GM21825 (cell line): ENCODE measurements around the gene IDS.
"Not testable (repeated sequence)": the region's sequence is repeated elsewhere in the genome, so short reads cannot be mapped to it uniquely, and the experiment has no call there.

Experiments
- ATAC-seq: cut with Tn5 transposase; IDR thresholded peaks from one replicate; pipeline ENCODE4 v1.9.1; 2021; ENCODE audit warnings: mild to moderate bottlenecking, moderate library complexity; ENCODE audit not compliant: unreplicated experiment

IDS gene

GRCh38 chrX:149502923-149503322, 2.2 kb downstream of the IDS start:
- not testable (repeated sequence) for ATAC-seq

- no peak for ATAC-seq
These were observed 5.3 kb downstream of the IDS start for GRCh38 chrX:149499766-149500165.

GRCh38 chrX:149498767-149499166, 6.3 kb downstream of the IDS start:
- ATAC-seq, result no peak

DNA sequence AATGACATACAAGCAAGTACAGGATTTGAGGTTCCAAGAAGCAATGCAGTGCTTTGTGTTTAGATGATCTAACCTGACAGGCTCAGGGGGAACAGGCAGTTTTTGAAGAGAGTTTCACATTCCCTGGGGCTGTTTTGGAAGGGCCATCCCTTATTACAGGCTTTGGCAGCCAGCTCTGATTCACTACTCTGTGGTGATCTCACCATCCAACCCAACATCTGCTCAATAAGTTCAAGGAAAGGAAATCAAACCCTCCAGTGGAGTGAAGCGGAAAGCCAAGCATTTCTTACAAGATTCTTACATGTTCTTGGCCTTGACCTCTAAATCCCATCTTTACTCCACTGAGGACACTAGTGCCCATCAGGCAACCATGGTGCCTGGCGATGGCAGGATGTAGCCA, 7.5 kb downstream of the IDS start:
- no peak for ATAC-seq

GRCh38 chrX:149497054-149497453, 8.1 kb downstream of the IDS start:
- ATAC-seq, result no peak

DNA sequence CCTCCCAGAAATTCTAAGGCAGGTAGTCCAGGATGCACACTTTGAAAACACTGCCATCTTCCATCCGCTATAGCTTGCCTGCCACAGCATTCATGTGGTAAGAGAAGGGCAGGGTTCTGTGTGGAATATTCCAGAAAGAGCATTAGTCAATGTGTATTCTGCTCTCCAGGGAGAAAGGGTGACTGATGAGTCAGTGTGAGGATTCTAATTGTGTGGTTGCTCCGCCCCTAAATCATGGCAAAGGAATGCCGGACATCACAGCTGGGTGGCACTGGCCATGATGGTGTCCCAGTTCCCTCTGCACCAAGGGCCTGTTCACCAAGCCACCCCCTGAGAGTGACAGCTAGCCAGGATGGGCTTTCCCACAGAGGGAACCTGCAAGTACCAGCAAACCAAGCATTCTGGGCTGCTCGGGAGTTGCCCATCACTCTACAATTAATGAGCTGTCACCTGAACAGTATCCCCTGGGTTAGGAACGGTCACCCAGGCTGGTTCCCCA, 9.5 kb downstream of the IDS start:
- ATAC-seq, result no peak

DNA sequence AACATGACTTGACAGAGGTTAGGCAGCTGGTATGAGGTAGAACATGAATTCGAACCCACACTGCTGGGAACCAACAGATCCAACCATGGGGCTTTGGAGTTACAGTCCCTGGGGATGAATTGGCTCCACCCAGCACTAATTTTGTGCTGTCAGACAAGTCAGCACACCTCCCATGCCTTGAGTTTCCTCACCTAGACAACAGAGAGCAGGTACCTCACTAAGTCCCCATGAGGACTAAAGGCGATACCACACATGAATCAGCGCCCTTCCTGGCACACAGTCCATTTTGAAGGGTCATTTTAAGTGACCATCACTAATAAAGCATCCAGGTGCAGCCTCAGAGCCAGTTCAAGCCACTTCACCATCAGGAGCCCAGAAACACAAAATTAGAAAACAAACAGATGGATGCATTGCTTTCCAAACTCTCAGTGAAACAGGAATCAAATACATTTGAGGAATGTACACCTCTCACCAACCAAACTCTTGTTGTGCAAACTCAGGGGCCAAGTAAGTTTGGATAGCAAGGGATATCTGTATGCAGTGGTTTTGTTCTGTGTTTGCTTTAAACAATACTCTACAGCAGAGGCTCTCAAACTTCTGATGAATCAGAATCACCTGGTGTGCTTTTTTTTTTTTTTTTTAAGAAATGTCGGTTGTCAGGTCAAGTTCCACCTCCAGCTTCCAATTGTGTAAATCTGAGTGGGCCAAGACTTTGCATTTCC, 10.1 kb downstream of the IDS start:
- no peak for ATAC-seq

GRCh38 chrX:149493567-149494562, 11.2 kb downstream of the IDS start:
- ATAC-seq, result no peak

- no peak for ATAC-seq
These were observed 13.3 kb downstream of the IDS start for GRCh38 chrX:149491812-149492211.

- ATAC-seq, result no peak
These were observed 15.0 kb downstream of the IDS start for GRCh38 chrX:149490100-149490499.

GRCh38 chrX:149488411-149489052, 16.6 kb downstream of the IDS start:
- not testable (repeated sequence) for ATAC-seq

DNA sequence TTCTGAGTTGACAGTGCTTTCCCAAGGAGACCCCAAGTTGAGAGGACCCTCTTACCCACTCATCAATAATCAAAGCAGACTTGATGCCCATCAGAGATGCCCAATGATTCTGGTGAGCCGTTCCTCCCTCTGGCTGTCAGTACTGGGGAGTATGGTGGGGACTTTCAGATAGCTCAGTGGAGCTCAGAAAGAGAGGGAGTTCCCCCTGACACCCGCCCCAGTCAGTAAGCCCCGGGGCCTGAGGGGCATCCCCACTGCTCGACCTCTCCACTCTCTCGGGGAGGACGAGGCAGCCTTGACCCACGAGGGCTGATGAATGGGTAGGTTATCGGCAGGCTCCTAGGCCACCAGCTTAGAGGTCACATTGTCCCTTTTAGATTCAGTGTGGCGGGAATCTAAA, 17.1 kb downstream of the IDS start:
- ATAC-seq, result not testable (repeated sequence)

DNA sequence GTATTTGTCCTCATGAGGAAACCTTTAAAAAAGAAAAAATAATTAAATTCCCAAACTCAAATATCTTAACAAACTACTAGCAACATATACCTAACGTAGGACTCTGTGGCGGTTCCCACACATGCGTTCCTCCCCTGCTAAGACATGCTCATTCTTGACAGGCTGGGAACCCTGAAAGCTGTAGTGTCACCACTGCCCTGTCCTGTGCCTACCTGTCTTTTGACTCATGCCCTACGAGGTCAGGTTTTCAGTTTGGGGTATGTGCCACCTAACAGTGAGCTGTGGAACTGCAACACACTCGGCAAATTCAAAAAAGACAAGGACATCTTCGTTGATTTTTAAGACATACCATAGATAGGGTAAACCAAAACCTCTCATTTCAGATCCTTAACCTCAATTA, 17.8 kb downstream of the IDS start:
- ATAC-seq, result no peak

DNA sequence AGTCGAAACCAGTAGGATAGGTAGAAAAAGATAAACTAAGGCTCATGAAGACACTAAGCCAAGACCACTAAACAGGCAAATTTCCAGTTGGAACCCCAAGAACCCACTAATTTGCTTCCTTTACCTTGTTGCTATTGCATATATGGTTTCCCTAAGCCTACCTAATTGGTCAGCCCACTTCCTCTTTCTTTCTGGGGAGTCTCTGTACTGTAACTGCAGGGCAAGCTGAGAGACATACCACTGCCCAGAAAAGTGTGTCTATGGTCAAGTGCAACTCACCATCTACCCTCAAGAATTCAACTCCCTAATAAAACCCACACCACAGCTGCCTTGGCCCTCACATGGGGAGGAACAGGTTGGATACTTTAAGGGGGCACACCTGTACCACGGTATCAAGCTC, 28.6 kb downstream of the IDS start:
- ATAC-seq, result no peak

- no peak for ATAC-seq
These were observed 31.1 kb downstream of the IDS start for GRCh38 chrX:149473966-149474365.

- no peak for ATAC-seq
These were observed 32.0 kb downstream of the IDS start for GRCh38 chrX:149473092-149473491.

GRCh38 chrX:149472625-149473024, 32.5 kb downstream of the IDS start:
- ATAC-seq, result no peak

GRCh38 chrX:149471397-149471796, 33.7 kb downstream of the IDS start:
- ATAC-seq, result no peak

GRCh38 chrX:149470955-149471354, 34.2 kb downstream of the IDS start:
- ATAC-seq, result peak; percentile 94

GRCh38 chrX:149469406-149469805, 35.7 kb downstream of the IDS start:
- ATAC-seq, result no peak

GRCh38 chrX:149467920-149468319, 37.2 kb downstream of the IDS start:
- no peak for ATAC-seq
